K562 (cell line): ENCODE data around the gene VIM. TPM values are rescaled to one million over a fixed set of nuclear protein-coding genes. Genes with fewer than 3 reads are reported as not detected.

Source experiments
- ATAC-seq: fragments of 200-7000 bp; cut with Tn5 transposase; 3 replicates; pipeline ENCODE4 v1.9.1; 2020; ENCODE audit warnings: moderate library complexity
- BruUV-seq: library from RNA; stranded (reverse); fragments of 400-500 nt; replicated peaks from 2 replicates; lab custom pipeline; 2021; lab: Mats Ljungman, UMichigan
- CTCF ChIA-PET: fragments of 300-600 bp; formaldehyde crosslinking; extraction: SDS; loops from one replicate; lab custom pipeline; 2021; ENCODE audit warnings: low intra/inter-chr PET ratio; lab: Yijun Ruan, JAX
- POLR2A ChIA-PET: fragments of 300-600, 350-650 bp; sonication (Branson Sonifier 250); formaldehyde crosslinking; extraction: SDS; loops from one replicate; lab custom pipeline; 2021; ENCODE audit warnings: antibody characterized with exemption, inconsistent platforms; lab: Yijun Ruan, JAX
- DNase-seq, 4 experiments: peaks; one replicate each; pipeline versions ENCODE4 v3.0.0 to v3.0.0-alpha.2; 2011 to 2018; ENCODE audit warnings: low spot score in 3 of 4, mixed read lengths in 3 of 4; ENCODE audit errors: extremely low read depth in 1 of 4
- FAIRE-seq: peaks from 2 replicates; lab custom pipeline; 2011; peaks lifted over from hg19 to GRCh38; lab: Jason Lieb, UNC
- H2AFZ ChIP-seq: 2 replicates; pipeline ENCODE4 v1.6.0; 2011; ENCODE audit warnings: low read depth, low read length, control low read depth, inconsistent platforms
- H3K27ac ChIP-seq: fragments of 200-600 bp; 3 replicates; pipeline ENCODE4 v1.8.0; 2011; ENCODE audit warnings: low read depth, mild to moderate bottlenecking, control low read depth, inconsistent platforms, low read length, moderate library complexity, mixed read lengths; ENCODE audit errors: extremely low read depth
- H3K27me3 ChIP-seq, 2 experiments: fragments of 300-600 bp in 1 of 2; 2 replicates in 1 of 2; 3 replicates in 1 of 2; pipeline versions ENCODE4 v1.6.0 to v1.8.0; 2011; ENCODE audit warnings: inconsistent platforms in 2 of 2, low read length in 2 of 2, mild to moderate bottlenecking in 1 of 2, mixed read lengths in 1 of 2, moderate library complexity in 1 of 2; ENCODE audit not compliant: control insufficient read depth in 2 of 2, insufficient read depth in 2 of 2
- H3K36me3 ChIP-seq: fragments of 300-600 bp; 3 replicates; pipeline ENCODE4 v1.8.0; 2011; ENCODE audit warnings: mild to moderate bottlenecking, low read length, inconsistent platforms; ENCODE audit not compliant: control insufficient read depth, insufficient read depth
- H3K4me1 ChIP-seq, 2 experiments: fragments of 200-600 bp in 1 of 2; replicated peaks in 1 of 2; 2 replicates in 1 of 2; 3 replicates in 1 of 2; pipeline versions ENCODE4 v1.5.1 to v1.8.0; 2011; ENCODE audit warnings: inconsistent platforms in 2 of 2, low read length in 2 of 2, mild to moderate bottlenecking in 1 of 2, mixed read lengths in 1 of 2, moderate library complexity in 1 of 2; ENCODE audit not compliant: control insufficient read depth in 2 of 2, insufficient read depth in 2 of 2
- H3K4me2 ChIP-seq: 2 replicates; pipeline ENCODE4 v1.6.1; 2011; ENCODE audit warnings: low read length, control low read depth, inconsistent platforms, mixed read lengths; ENCODE audit not compliant: insufficient read depth
- H3K4me3 ChIP-seq: fragments of 200-600 bp; sonication (generic), shearing (Covaris generic); 2 replicates; pipeline ENCODE4 v1.5.1; 2016; ENCODE audit warnings: control low read depth, inconsistent platforms
- H3K79me2 ChIP-seq: fragments of 200-600 bp; 3 replicates; pipeline ENCODE4 v1.8.0; 2011; ENCODE audit warnings: low read length, inconsistent platforms; ENCODE audit not compliant: control insufficient read depth, insufficient read depth
- H3K9ac ChIP-seq, 2 experiments: 2 replicates each; pipeline versions ENCODE4 v1.6.0 to v1.6.1; 2011; ENCODE audit warnings: low read depth in 2 of 2, low read length in 2 of 2, control low read depth in 1 of 2, inconsistent platforms in 1 of 2, mild to moderate bottlenecking in 1 of 2, mixed read lengths in 1 of 2; ENCODE audit not compliant: insufficient read depth in 1 of 2
- H3K9me1 ChIP-seq: one replicate; pipeline ENCODE4 v1.6.0; 2011; ENCODE audit warnings: inconsistent platforms, mild to moderate bottlenecking, low read length, moderate library complexity; ENCODE audit not compliant: control insufficient read depth, insufficient read depth
- H3K9me3 ChIP-seq: replicated peaks from 2 replicates; pipeline ENCODE4 v1.5.1; 2011; ENCODE audit warnings: low read depth, low read length, inconsistent platforms; ENCODE audit not compliant: control insufficient read depth, insufficient read depth
- H4K20me1 ChIP-seq: replicated peaks from 2 replicates; pipeline ENCODE4 v1.6.1; 2011; ENCODE audit warnings: low read length, inconsistent platforms, mixed read lengths; ENCODE audit not compliant: control insufficient read depth, insufficient read depth
- GABPA ChIP-seq: fragments of 200-800 bp; sonication (Bioruptor generic); conservative IDR thresholded peaks from 2 replicates; pipeline ENCODE4 v1.6.1; 2016; ENCODE audit warnings: low read depth, missing genetic modification characterization, missing compliant biosample characterization
- MYNN ChIP-seq, 2 experiments: sonication (generic); formaldehyde crosslinking in 1 of 2; IDR thresholded peaks; 2 replicates each; pipeline versions ENCODE4 v1.5.0 to v1.6.1; 2016 to 2020; ENCODE audit warnings: antibody characterized with exemption in 1 of 2, missing genetic modification reagents in 1 of 2
- POU5F1 ChIP-seq: fragments of 150-350 bp; IDR thresholded peaks from 2 replicates; pipeline ENCODE4 v1.6.1; 2014; ENCODE audit warnings: borderline replicate concordance, low read length, low read depth, mild to moderate bottlenecking; ENCODE audit not compliant: partially characterized antibody
- TEAD2 ChIP-seq: fragments of 450-650 bp; IDR thresholded peaks from 2 replicates; pipeline ENCODE4 v1.6.1; 2016; ENCODE audit warnings: missing genetic modification characterization, control low read depth, missing compliant biosample characterization
- ZNF561 ChIP-seq: fragments of 450-650 bp; formaldehyde crosslinking; conservative IDR thresholded peaks from 2 replicates; pipeline ENCODE4 v1.4.0; 2020; ENCODE audit warnings: mild to moderate bottlenecking, moderate library complexity
- ZNF655 ChIP-seq: fragments of 250-450 bp; sonication (Bioruptor Pico); IDR thresholded peaks from 2 replicates; pipeline ENCODE4 v1.5.0; 2021
- WGBS: fragments of 100-300 bp; shearing (Covaris generic); methylation state at CpG from one replicate; pipeline ENCODE4 v1.1.6; 2016; ENCODE audit warnings: low coverage, mixed read lengths; ENCODE audit not compliant: insufficient coverage; ENCODE audit errors: missing lambda C conversion rate; 5-methylcytosine and 5-hydroxymethylcytosine counted together
- in situ Hi-C: fragments of 300-500 bp; cut with MboI; formaldehyde crosslinking; loops from 4 replicates; pipeline ENCODE4 v1.15.0; 2018; ENCODE audit warnings: inconsistent platforms, mixed read lengths
- intact Hi-C: fragments of 100-400 bp; cut with micrococcal nuclease; formaldehyde crosslinking; loops from 2 replicates; pipeline ENCODE4 v1.14.2; 2022
- polyA plus RNA-seq, 8 experiments: library from polyadenylated mRNA; depleted of rRNA in 4 of 8; stranded (reverse) in 5 of 8; unstranded in 3 of 8; fragments of >200 nt; fragmentation: Nextera tagmentation in 2 of 8; fragmentation: Illumina TruSeq in 1 of 8; extraction: Ambion mirVana in 2 of 8; extraction: Trizol in 1 of 8; gene quantifications; 2 replicates each; pipeline versions ENCODE4 v1.2.1 to v1.2.3, GENCODE V29; 2011 to 2014; ENCODE audit warnings: inconsistent platforms in 1 of 8, missing spikeins in 1 of 8
- total RNA-seq, 7 experiments: library from RNA; depleted of rRNA in 6 of 7; stranded (reverse); fragments of >200 nt in 6 of 7; fragmentation: Illumina TruSeq in 2 of 7; extraction: Trizol in 2 of 7; gene quantifications; 2 replicates each; pipeline versions ENCODE4 v1.2.1 to v1.2.3, GENCODE V29; 2011 to 2021; ENCODE audit warnings: low replicate concordance in 1 of 7

The VIM gene
- total and polyA plus RNA-seq, 9 of the 15 experiments (the other 6 are each of a cell fraction or from before 2014, with no cell fraction given): 86.0 to 621 (median 383) TPM

GRCh38 chr10:17196045-17196444, 32.0 kb upstream of the VIM start:
- in situ Hi-C loops: no loop called here
- 47% methylated on average over 2 of the region's 2 CpGs for WGBS
- Histone ChIP-seq H3K9ac (peak overlapping the region in 1 of 2 experiments; percentile 33; a peak in 2 of 4 replicates), H4K20me1 (no peaks in the 10 kb centered on the region), H3K36me3 (no peaks in the 10 kb centered on the region), H3K4me2 (peak overlapping the region; percentile 65; the same call in 1 of the 2 replicates), H3K4me1 (peaks cover 1 to 22% of the 10 kb centered on the region in 2 experiments), H3K9me1 (no peaks in the 10 kb centered on the region), H3K27ac (peak overlapping the region; percentile 53; the same call in 2 of the 3 replicates), H3K79me2 (peaks cover 27% of the 10 kb centered on the region; the same call in 2 of the 3 replicates), H2AFZ (peak overlapping the region; percentile 75; the same call in 1 of the 2 replicates), H3K4me3 (no peak overlapping the region)
- no peak for DNase-seq
- no peak for ATAC-seq
- ChIA-PET POLR2A (interaction anchor here (0.9 to 1.5 kb wide), 3 partner anchors 8 to 179 kb away, joined by 3 to 5 read pairs (median 3); no protein-coding TSS in a partner anchor), CTCF (no interaction called here)
- TF ChIP-seq ZNF561 (CRISPR knock-in tag) (no peak), TEAD2 (tag) (no peak), ZNF655 (CRISPR knock-in tag) (no peak), GABPA (tag) (no peak), MYNN (IDR thresholded peaks at IDR 0.05) (no peak), MYNN (CRISPR knock-in tag; IDR thresholded peaks at IDR 0.05) (no peak), POU5F1 (no peak)
- TF ChIP-seq, all 486 proteins: peak for 0
- intact Hi-C loops: no loop called here
- no TSS peak for BruUV-seq
- no peaks in the 10 kb centered on the region for H3K27me3 ChIP-seq
- H3K9me3 ChIP-seq: no peaks in the 10 kb centered on the region
- no peak for FAIRE-seq
